Right lobe of liver (tissue), 6 donors: ENCODE results near the gene CACNB4. TPM values are rescaled to one million over a fixed set of nuclear protein-coding genes. Genes with fewer than 3 reads are reported as not detected.
A peak's percentile ranks its signal among the peaks of the same experiment; 100 is the strongest.

Experiments
- ATAC-seq, 4 donors: fragments of 200-7000 bp; cut with Tn5 transposase; one replicate each; pipeline ENCODE4 v1.9.1; 2020; ENCODE audit warnings: mild to moderate bottlenecking in 4 of 4, moderate library complexity in 4 of 4
- DNase-seq, 3 donors: peaks; one replicate each; pipeline ENCODE4 v3.0.0-alpha.2; 2020
- H3K27ac ChIP-seq, 3 donors: fragments of 200-600 bp; one replicate each; pipeline ENCODE4 v1.8.0; 2022
- H3K27me3 ChIP-seq, 2 donors: fragments of 200-600 bp; one replicate each; pipeline ENCODE4 v1.8.0; 2022
- H3K36me3 ChIP-seq, 4 donors: fragments of 200-600 bp; sonication (generic) in 1 of 4; one replicate each; pipeline versions ENCODE4 v1.5.1 to v1.8.0; 2017 to 2022; ENCODE audit warnings: control low read depth in 1 of 4
- H3K4me1 ChIP-seq, 4 donors: fragments of 200-600 bp; sonication (generic) in 1 of 4; one replicate each; pipeline versions ENCODE4 v1.5.1 to v1.8.0; 2017 to 2022; ENCODE audit warnings: control low read depth in 1 of 4
- H3K4me3 ChIP-seq, 3 donors: fragments of 200-600 bp; one replicate each; pipeline ENCODE4 v1.8.0; 2022
- H3K9me3 ChIP-seq, 4 donors: fragments of 200-600 bp; sonication (generic) in 1 of 4; one replicate each; pipeline versions ENCODE4 v1.5.1 to v1.8.0; 2017 to 2022; ENCODE audit warnings: control low read depth in 1 of 4
- POLR2A ChIP-seq: fragments of 450-650 bp; IDR thresholded peaks from one replicate; pipeline ENCODE4 v1.6.1; 2017; ENCODE audit warnings: antibody characterized with exemption, mild to moderate bottlenecking
- WGBS: methylation state at CpG from one replicate; pipeline ENCODE4 v1.1.6; 2018; ENCODE audit warnings: low coverage, low lambda C conversion rate; ENCODE audit not compliant: insufficient coverage; ENCODE audit errors: missing lambda C conversion rate; 5-methylcytosine and 5-hydroxymethylcytosine counted together
- intact Hi-C, 2 donors: fragments of 100-400 bp; cut with DNase I; formaldehyde crosslinking; loops; one replicate each; pipeline versions ENCODE4 v1.11.2 to v1.14.1; 2022
- total RNA-seq, 6 experiments: library from RNA; depleted of rRNA in 2 of 6; stranded (reverse); fragments of >200 nt in 2 of 6; fragmentation: NEBNext Ultra II Directional in 3 of 6; extraction: Animal tissue kit (Norgen Biotek cat#: 25700) in 3 of 6; gene quantifications; one replicate each; pipeline versions ENCODE4 v1.1.0 to v1.2.4, GENCODE V29; 2016 to 2023
- TF ChIP-seq, protein P1 (sequence below), 4 donors: fragments of 200-600 bp in 3 of 4; fragments of 450-650 bp in 1 of 4; IDR thresholded peaks; one replicate each; pipeline versions ENCODE4 v1.5.1 to v1.8.0; 2016 to 2022; ENCODE audit warnings: antibody characterized with exemption in 4 of 4, mild to moderate bottlenecking in 2 of 4
- donor health status: DM: no; HTN: yes; CAD: no.
- donor health status: DM: no; HTN: no; CAD: no.
- donor health status: DM: no; HTN: no; CAD: no.
- donor health status: DM: no; HTN: yes; CAD: no.
- donor health status: DM: no; HTN: yes; CAD: no.

CACNB4 gene
- total RNA-seq, 6 experiments from 2014 or later = 0.06 to 0.49 (median 0.25) TPM

DNA sequence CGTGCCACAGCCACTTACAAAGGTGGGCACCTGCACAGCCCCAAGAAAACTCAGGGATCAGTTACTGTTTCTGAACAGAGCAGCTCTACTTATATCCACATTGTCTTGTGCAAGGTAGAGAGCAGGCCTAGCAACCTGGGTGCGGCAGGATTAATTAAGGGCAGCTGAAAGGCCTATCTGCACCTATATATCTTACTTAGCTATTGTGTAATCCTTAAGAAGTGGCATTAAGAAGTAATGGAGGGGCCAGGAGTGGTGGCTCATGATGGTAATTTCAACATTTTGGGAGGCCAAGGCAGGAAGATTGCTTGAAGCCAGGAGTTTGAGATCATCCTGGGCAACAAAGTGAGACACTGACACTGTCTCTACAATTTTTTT lies 257.8 kb downstream of the CACNB4 start:
- H3K27ac ChIP-seq = no peak overlapping the region
- TF ChIP-seq, protein P1, sequence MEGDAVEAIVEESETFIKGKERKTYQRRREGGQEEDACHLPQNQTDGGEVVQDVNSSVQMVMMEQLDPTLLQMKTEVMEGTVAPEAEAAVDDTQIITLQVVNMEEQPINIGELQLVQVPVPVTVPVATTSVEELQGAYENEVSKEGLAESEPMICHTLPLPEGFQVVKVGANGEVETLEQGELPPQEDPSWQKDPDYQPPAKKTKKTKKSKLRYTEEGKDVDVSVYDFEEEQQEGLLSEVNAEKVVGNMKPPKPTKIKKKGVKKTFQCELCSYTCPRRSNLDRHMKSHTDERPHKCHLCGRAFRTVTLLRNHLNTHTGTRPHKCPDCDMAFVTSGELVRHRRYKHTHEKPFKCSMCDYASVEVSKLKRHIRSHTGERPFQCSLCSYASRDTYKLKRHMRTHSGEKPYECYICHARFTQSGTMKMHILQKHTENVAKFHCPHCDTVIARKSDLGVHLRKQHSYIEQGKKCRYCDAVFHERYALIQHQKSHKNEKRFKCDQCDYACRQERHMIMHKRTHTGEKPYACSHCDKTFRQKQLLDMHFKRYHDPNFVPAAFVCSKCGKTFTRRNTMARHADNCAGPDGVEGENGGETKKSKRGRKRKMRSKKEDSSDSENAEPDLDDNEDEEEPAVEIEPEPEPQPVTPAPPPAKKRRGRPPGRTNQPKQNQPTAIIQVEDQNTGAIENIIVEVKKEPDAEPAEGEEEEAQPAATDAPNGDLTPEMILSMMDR (IDR thresholded peaks at IDR 0.05) = no peak
- no peak for TF ChIP-seq POLR2A
- no peaks in the 10 kb centered on the region for H3K27me3 ChIP-seq
- ATAC-seq = no peak
- H3K4me3 ChIP-seq = no peak overlapping the region
- intact Hi-C loops = no loop called here
- H3K36me3 ChIP-seq = no peaks in the 10 kb centered on the region
- WGBS = 76% methylated on average over 2 of the region's 2 CpGs
- no peaks in the 10 kb centered on the region for H3K4me1 ChIP-seq
- H3K9me3 ChIP-seq = no peaks in the 10 kb centered on the region
- DNase-seq = no peak

DNA sequence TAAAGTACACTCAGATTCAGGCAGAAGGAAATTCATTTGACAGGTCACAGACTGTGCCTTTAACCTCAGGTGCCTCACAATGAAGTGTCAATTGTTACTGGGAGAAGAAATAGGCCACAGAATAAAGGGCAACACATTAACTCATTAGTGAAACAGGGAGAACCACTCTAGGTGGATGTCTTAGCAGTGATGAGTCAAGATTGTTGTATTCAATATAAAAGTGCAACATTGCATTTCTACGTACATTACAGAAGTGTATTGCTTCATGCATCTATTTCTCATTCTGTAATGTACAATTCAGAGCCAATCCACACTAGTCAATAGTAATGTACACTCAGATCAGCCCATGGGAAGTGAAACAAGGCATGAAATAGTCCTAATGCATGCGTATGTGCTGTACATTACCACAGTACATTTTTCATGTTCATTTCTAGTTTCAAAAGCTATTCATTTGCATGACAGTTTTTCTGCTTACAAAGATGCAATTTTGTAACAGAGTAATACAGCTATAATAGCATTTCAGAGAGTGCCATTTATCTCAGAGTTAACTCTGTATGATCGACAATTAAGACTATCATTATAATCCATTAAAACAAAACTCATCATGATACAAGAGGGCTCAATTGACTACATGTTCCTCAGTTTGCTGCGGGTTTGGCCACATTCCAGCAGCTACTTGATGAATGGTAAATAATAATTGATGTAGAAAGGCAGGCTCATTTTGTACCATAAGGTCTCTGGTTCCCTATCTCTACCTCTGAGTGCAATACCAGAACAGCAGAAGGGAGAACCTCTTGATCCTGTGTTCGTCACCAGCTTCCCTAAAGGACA lies 258.4 kb downstream of the CACNB4 start:
- Histone ChIP-seq H3K27me3 (no peaks in the 10 kb centered on the region), H3K4me1 (no peaks in the 10 kb centered on the region), H3K36me3 (no peaks in the 10 kb centered on the region), H3K4me3 (no peak overlapping the region), H3K27ac (no peak overlapping the region), H3K9me3 (no peaks in the 10 kb centered on the region)
- intact Hi-C loops = no loop called here
- TF ChIP-seq POLR2A = no peak
- TF ChIP-seq, protein P1 (IDR thresholded peaks at IDR 0.05) = no peak
- DNase-seq (no peak), ATAC-seq (peak in 2 of 4 donors; percentile 23 to 48)
- 69% methylated on average over 5 of the region's 5 CpGs for WGBS

GRCh38 chr2:151837926-151838325 lies 260.9 kb downstream of the CACNB4 start:
- H3K36me3 ChIP-seq = no peaks in the 10 kb centered on the region
- H3K27me3 ChIP-seq = no peaks in the 10 kb centered on the region
- H3K4me1 ChIP-seq = no peaks in the 10 kb centered on the region
- TF ChIP-seq, protein P1 (IDR thresholded peaks at IDR 0.05) = no peak
- TF ChIP-seq POLR2A = no peak
- no peak overlapping the region for H3K4me3 ChIP-seq
- H3K9me3 ChIP-seq = no peaks in the 10 kb centered on the region
- no peak overlapping the region for H3K27ac ChIP-seq
- WGBS = 64% methylated on average over 3 of the region's 3 CpGs
- DNase-seq (no peak), ATAC-seq (no peak)
- intact Hi-C loops = no loop called here

GRCh38 chr2:151833984-151834383 lies 264.9 kb downstream of the CACNB4 start:
- no peak for DNase-seq
- H3K4me3 ChIP-seq = no peak overlapping the region
- H3K27ac ChIP-seq = no peak overlapping the region
- H3K27me3 ChIP-seq = no peaks in the 10 kb centered on the region
- H3K36me3 ChIP-seq = no peaks in the 10 kb centered on the region
- TF ChIP-seq, protein P1 (IDR thresholded peaks at IDR 0.05) = no peak
- TF ChIP-seq POLR2A = no peak
- no peak for ATAC-seq
- H3K9me3 ChIP-seq = no peaks in the 10 kb centered on the region
- intact Hi-C loops = no loop called here
- no peaks in the 10 kb centered on the region for H3K4me1 ChIP-seq
- WGBS = 86% methylated on average over 3 of the region's 3 CpGs
